HG03354 (cell line): Measurements from ENCODE around the gene MCRIP1.

Experiments used
- ATAC-seq: cut with Tn5 transposase; IDR thresholded peaks from one replicate; pipeline ENCODE4 v1.9.1; 2021; ENCODE audit warnings: mild to moderate bottlenecking; ENCODE audit not compliant: unreplicated experiment, poor library complexity, severe bottlenecking

Gene MCRIP1

DNA sequence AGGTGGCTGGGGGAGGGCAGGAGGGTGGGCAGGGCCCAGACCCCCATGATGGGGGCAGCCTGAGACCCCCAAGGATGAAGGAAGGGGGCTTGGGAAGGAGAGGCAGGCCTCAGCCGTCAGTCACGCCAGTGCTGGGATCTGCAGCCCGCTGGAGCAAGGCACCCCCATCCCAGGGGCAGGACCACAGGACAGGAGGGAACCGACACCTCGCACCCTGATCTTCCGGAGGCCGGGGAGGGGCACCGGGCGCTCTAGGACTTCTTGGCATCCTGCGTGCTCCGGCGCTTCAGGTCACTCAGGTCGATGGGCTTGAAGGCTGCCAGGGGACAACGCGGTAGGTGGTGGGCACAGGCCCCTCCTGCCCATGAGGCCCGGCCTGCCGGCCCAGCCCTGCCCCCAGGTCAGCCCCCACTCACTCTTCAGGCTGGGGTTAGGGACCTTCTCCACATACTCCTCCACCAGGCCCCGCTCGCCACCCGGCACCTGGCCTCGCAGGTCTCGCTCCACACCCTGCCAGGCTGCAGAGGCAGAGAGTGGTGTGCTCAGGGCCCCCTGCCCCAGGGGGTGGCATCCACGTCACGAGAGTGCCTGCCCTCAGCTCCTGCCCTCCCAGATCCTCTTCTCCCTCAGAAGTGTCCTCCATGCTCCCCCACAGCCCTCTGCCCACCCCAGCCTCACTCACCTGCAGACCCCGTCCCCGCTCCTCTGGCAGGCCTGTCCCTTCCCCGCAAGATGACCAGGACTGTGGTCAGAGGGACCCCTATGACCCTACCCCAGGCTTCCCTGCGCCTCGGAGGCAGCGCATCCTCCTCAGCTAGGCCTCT lies 9.9 kb downstream of the MCRIP1 start:
- no peak for ATAC-seq

- ATAC-seq: no peak
Measured at GRCh38 chr17:81822312-81822637, 10.8 kb downstream of the MCRIP1 start.

- ATAC-seq: no peak
Measured at GRCh38 chr17:81821603-81822311, 11.3 kb downstream of the MCRIP1 start.

DNA sequence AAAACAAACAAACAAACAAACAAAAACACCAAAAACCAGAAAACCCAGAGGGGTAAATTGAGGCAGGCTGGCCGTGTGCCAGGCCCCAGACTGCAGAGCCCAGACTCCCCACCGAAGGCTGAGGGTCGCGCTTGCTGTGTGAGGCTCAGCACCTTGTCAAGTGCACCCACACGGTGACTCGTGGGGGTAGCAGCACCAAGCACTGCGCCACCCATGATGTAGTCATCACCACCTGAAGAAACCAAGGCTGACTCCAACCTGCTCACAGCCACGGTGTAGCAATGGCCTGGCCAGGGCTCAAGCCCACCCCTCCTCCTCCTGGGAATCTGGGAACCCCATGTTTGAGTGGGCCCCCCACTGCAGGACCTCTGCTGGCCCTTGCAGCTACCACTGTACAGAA lies 11.9 kb downstream of the MCRIP1 start:
- ATAC-seq: no peak

GRCh38 chr17:81819708-81820107 lies 13.4 kb downstream of the MCRIP1 start:
- ATAC-seq: no peak

DNA sequence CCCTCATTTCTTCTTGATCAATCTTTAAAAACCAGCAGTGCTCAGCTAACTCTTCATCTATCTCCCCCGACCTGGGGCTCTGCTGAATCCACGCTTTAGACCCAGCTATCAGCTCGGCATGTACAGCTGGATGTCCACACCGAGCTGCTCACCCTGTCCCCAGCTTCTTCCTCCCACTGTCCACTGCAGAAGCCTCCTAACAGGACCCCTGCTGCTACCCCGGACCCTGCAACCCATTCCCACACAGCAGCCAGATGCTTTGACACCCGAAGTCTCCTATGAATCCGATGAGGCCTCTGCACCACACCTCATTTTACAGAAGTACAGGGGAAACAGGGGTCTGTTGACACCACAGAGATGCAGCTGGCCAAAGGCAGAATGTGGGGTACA lies 15.3 kb downstream of the MCRIP1 start:
- no peak for ATAC-seq

DNA sequence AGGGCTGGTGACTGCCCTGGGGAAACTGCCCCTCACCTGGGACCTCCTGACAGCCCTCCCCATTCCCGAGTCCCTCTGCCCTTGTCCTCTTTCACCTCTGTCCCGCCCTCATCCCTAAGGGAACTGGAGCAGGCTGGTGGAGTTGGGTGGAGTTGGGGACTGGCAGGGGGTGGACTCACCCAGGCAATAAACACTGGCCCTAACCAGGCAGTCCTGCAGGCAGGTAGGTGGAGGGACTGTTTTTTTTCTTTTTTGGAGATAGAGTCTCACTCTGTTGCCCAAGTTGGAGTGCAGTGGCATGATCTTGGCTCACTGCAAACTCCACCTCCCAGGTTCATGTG lies 17.5 kb downstream of the MCRIP1 start:
- no peak for ATAC-seq

DNA sequence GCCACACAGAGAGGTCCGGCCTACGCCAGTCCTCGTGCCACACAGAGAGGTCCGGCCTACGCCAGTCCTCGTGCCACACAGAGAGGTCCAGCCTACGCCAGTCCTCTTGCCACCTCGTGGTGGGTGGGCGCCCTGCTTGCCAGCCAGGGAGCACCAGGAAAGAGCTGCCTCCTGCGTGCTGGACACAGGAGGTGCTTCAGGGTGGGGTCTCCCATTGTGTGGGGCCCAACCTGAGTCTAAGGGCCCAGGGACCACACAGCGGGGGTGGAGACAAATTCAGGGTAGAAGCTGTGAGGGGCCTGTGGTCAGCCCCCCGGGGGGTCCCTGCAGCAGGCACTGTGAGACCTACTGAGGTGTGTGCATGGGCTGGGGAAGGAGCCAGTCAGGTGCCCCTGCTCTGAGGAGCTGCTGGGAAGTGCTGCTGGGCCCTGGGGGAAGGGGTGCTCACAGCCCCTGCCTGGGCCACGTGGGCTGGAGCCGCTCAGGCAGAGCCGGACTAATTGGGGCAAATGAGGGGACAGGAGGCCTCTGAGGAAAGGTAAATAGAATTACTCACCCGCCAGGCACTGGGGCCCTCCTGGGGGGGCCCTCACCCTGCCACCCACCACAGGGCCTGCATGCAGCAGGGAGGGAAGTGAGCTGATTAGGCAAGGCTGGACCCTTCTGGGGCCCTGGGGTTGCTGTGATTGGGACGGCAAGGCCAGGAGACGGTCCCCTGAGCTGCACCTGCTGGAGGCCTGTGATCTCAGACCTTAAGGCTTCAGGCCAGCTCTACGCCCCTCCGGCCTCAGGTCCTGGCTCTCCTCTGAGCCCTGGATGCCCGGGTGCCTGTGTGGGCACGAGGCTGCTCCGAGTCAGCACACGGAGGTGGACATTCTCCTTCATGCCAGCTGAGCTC lies 18.1 kb downstream of the MCRIP1 start:
- ATAC-seq: no peak

DNA sequence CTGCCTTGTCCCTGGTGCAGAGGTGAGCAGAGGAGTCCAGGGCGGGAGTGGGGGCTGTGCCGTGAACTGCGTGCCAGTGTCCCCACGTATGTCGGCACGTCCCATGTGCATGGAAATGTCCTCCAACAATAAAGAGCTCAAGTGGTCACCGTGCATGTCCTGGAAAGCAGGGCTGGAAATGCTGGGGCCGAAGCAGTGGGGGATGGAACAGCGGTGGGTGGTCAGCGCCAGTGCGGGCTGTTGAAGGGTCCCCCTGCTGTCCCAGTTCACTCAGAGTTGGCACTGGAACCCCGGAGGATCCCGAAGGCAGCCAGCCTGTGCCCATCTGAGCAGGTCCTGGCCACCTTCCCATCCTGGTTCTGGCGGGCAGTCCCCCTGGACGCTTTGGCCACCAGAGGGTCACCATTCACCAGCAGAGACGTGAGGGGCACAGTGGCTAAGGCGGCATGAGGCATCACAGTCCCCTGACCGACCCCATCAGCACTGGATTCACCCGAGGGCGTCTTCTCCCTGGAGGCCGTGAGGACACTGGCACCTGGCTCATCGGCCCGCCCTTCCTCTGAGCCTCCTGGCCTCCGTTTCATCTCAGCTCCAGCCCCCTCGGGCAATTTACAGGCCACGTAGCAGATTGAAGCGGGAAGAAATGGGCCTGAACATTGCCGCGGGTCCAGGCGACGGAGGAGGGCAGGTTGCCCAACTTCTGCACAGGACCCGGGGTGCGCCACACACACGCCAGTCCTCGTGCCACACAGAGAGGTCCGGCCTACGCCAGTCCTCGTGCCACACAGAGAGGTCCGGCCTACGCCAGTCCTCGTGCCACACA lies 19.0 kb downstream of the MCRIP1 start:
- ATAC-seq: no peak

- no peak for ATAC-seq
Measured at GRCh38 chr17:81813371-81813684, 19.8 kb downstream of the MCRIP1 start.

DNA sequence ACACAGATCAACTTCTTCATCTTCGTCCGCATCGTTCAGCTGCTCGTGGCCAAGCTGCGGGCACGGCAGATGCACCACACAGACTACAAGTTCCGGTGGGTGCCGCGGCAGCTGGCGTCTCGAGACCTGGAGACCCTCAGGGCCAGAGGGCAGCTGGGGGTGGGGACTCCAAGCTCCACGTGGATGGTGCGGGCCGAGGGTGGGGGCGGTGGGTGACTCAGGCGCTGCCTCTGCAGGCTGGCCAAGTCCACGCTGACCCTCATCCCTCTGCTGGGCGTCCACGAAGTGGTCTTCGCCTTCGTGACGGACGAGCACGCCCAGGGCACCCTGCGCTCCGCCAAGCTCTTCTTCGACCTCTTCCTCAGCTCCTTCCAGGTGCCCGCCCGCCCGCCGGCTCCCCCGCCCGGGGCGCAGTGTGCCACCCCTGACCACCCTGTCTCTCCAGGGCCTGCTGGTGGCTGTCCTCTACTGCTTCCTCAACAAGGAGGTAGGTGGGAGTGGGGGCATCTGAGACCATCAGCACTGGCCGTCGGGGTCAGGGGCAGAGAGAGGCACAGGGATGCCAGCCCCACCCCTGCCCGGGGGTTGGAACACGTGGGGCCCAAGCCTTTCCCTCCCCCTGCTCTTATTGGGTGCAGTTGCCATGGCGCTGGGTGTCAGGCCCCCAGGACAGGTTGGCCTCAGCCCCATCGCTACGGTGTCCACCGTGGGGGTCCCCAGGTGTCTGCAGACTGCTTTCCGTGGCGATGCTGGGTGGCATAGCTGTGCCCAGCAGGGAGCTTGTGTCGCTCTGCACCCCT lies 20.3 kb downstream of the MCRIP1 start:
- no peak for ATAC-seq

GRCh38 chr17:81811705-81812570 lies 21.2 kb downstream of the MCRIP1 start:
- no peak for ATAC-seq

DNA sequence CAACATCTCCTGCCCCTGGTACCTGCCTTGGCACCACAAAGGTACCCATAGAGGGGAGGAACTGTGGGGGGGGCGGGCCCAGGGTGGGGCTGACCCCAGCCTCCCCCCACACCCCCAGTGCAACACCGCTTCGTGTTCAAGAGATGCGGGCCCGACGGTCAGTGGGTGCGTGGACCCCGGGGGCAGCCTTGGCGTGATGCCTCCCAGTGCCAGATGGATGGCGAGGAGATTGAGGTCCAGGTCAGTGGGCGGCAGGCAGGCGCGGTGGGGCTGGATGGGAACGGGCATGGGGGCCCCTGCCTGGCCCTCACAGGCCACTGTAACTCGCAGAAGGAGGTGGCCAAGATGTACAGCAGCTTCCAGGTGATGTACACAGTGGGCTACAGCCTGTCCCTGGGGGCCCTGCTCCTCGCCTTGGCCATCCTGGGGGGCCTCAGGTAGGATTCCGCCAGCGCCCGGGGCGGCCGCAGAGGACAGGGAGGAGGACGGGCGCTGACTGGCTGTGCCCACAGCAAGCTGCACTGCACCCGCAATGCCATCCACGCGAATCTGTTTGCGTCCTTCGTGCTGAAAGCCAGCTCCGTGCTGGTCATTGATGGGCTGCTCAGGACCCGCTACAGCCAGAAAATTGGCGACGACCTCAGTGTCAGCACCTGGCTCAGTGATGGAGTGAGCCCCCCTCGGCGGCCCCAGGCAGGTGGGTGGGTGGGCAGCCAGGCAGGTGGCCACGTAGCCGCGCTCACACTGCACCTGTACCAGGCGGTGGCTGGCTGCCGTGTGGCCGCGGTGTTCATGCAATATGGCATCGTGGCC lies 22.0 kb downstream of the MCRIP1 start:
- no peak for ATAC-seq

- no peak for ATAC-seq
Measured at GRCh38 chr17:81810476-81810875, 22.6 kb downstream of the MCRIP1 start.

- no peak for ATAC-seq
Measured at GRCh38 chr17:81809556-81809998, 23.5 kb downstream of the MCRIP1 start.

DNA sequence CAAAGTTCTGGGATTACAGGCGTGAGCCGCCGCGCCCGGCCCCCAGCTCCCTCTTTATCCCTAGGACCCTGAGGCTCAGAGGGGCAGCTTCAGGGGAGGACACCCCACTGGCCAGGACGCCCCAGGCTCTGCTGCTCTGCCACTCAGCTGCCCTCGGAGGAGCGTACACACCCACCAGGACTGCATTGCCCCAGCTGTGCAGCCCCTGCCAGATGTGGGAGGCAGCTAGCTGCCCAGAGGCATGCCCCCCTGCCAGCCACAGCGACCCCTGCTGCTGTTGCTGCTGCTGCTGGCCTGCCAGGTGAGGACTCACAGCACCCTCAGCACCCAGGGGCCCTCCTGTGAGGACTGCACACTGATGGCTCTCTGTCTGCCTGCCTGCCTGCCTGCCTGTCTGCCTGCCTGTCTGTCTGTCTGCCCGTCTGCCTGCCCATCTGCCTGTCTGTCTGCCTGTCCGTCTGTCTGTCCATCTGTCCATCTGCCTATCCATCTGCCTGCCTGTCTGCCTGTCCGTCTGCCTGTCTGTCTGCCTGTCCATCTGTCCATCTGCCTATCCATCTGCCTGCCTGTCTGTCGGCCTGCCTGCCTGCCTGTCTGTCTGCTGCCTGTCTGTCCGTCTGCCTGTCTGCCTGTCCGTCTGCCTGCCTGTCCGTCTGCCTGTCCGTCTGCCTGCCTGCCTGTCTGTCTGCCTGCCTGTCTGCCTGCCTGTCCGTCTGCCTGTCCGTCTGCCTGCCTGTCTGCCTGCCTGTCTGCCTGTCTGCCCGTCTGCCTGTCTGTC lies 24.1 kb downstream of the MCRIP1 start:
- no peak for ATAC-seq

GRCh38 chr17:81807839-81808238 lies 25.3 kb downstream of the MCRIP1 start:
- no peak for ATAC-seq
